HG02759 (cell line): ENCODE results near the gene ACOT13.
"Not testable (repeated sequence)": the region's sequence is repeated elsewhere in the genome, so short reads cannot be mapped to it uniquely, and the experiment has no call there.

Source experiments
- ATAC-seq: cut with Tn5 transposase; IDR thresholded peaks from one replicate; pipeline ENCODE4 v1.9.1; 2021; ENCODE audit warnings: mild to moderate bottlenecking, moderate library complexity; ENCODE audit not compliant: unreplicated experiment

Gene ACOT13

GRCh38 chr6:24720604-24721460 is 54.0 kb downstream of the ACOT13 start:
- ATAC-seq = peak; percentile 86

- ATAC-seq = peak; percentile 52
These were observed 54.8 kb downstream of the ACOT13 start for GRCh38 chr6:24721461-24722215.

- no peak for ATAC-seq
These were observed 56.4 kb downstream of the ACOT13 start for GRCh38 chr6:24723270-24723669.

GRCh38 chr6:24730653-24731052 is 63.8 kb downstream of the ACOT13 start:
- ATAC-seq = not testable (repeated sequence)

GRCh38 chr6:24731456-24732134 is 64.7 kb downstream of the ACOT13 start:
- ATAC-seq = not testable (repeated sequence)

GRCh38 chr6:24734166-24734565 is 67.3 kb downstream of the ACOT13 start:
- ATAC-seq = no peak

GRCh38 chr6:24734710-24735109 is 67.8 kb downstream of the ACOT13 start:
- ATAC-seq = not testable (repeated sequence)

- no peak for ATAC-seq
These were observed 71.9 kb downstream of the ACOT13 start for GRCh38 chr6:24738741-24739140.

GRCh38 chr6:24740861-24741260 is 74.0 kb downstream of the ACOT13 start:
- no peak for ATAC-seq

GRCh38 chr6:24742216-24742738 is 75.4 kb downstream of the ACOT13 start:
- no peak for ATAC-seq

GRCh38 chr6:24743265-24743943 is 76.5 kb downstream of the ACOT13 start:
- ATAC-seq = peak; percentile 89

GRCh38 chr6:24743944-24744335 is 77.1 kb downstream of the ACOT13 start:
- peak; percentile 34 for ATAC-seq

- ATAC-seq = no peak
These were observed 78.0 kb downstream of the ACOT13 start for GRCh38 chr6:24744911-24745310.

GRCh38 chr6:24749297-24749696 is 82.4 kb downstream of the ACOT13 start:
- no peak for ATAC-seq

- ATAC-seq = not testable (repeated sequence)
These were observed 84.0 kb downstream of the ACOT13 start for GRCh38 chr6:24750878-24751277.

GRCh38 chr6:24752503-24752902 is 85.6 kb downstream of the ACOT13 start:
- ATAC-seq = no peak

GRCh38 chr6:24752917-24753492 is 86.1 kb downstream of the ACOT13 start:
- no peak for ATAC-seq

- no peak for ATAC-seq
These were observed 86.7 kb downstream of the ACOT13 start for GRCh38 chr6:24753545-24753944.

- ATAC-seq = not testable (repeated sequence)
These were observed 87.5 kb downstream of the ACOT13 start for GRCh38 chr6:24754378-24754777.
